Measurements from ENCODE around the gene NAA16.

DNA sequence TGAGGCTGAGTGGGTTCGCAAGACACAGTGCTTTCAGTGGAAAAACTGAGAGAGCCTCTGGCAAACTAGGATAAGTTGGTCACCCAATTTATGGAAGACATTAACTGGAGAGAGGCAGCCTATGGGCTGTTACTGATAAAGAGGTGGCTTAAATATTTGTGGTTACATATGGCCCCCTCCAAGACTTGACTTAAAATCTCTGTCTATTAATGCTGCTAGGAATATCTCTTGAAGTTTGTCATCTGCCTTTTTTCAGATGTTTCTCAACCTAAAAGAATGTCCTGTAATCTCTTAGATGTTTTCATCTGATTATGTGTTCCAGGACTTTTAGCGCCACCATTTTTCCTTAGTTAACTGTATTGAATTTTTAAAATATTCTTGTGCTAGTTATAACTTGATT lies 54.6 kb downstream of the NAA16 start:
- TF ChIP-seq, protein P1, sequence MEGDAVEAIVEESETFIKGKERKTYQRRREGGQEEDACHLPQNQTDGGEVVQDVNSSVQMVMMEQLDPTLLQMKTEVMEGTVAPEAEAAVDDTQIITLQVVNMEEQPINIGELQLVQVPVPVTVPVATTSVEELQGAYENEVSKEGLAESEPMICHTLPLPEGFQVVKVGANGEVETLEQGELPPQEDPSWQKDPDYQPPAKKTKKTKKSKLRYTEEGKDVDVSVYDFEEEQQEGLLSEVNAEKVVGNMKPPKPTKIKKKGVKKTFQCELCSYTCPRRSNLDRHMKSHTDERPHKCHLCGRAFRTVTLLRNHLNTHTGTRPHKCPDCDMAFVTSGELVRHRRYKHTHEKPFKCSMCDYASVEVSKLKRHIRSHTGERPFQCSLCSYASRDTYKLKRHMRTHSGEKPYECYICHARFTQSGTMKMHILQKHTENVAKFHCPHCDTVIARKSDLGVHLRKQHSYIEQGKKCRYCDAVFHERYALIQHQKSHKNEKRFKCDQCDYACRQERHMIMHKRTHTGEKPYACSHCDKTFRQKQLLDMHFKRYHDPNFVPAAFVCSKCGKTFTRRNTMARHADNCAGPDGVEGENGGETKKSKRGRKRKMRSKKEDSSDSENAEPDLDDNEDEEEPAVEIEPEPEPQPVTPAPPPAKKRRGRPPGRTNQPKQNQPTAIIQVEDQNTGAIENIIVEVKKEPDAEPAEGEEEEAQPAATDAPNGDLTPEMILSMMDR (IDR thresholded peaks at IDR 0.05), result no peak
- TF ChIP-seq EP300 (IDR thresholded peaks at IDR 0.05), result no peak
- TF ChIP-seq POLR2A (IDR thresholded peaks at IDR 0.05), result no peak
- TF ChIP-seq POLR2AphosphoS5 (IDR thresholded peaks at IDR 0.05), result no peak

Measured in stomach (tissue), 4 donors.